HepG2 (cell line): Measurements from ENCODE around the gene GRK5. TPM values are rescaled to one million over a fixed set of nuclear protein-coding genes. Genes with fewer than 3 reads are reported as not detected.

ENCODE experiments used
- AGO1 ChIP-seq: fragments of 200-400 bp; formaldehyde crosslinking; IDR thresholded peaks from 2 replicates; pipeline ENCODE4 v1.6.1; 2017; ENCODE audit warnings: mild to moderate bottlenecking, low read depth, low read length, moderate library complexity; ENCODE audit not compliant: poor library complexity, severe bottlenecking
- ARHGAP35 ChIP-seq: sonication (generic); formaldehyde crosslinking; IDR thresholded peaks from 2 replicates; pipeline ENCODE4 v1.9.0; 2022; ENCODE audit warnings: mild to moderate bottlenecking, inconsistent platforms, moderate library complexity, missing genetic modification reagents, borderline replicate concordance
- ASH2L ChIP-seq: fragments of 300-600, 200-600 bp; sonication (generic); IDR thresholded peaks from 2 replicates; pipeline ENCODE4 v1.7.0; 2017; ENCODE audit warnings: low read depth, mild to moderate bottlenecking, moderate library complexity, mixed read lengths, low read length; ENCODE audit not compliant: insufficient read length
- ATM ChIP-seq: fragments of 450-650 bp; IDR thresholded peaks from 2 replicates; pipeline ENCODE4 v1.7.1; 2017; ENCODE audit warnings: mild to moderate bottlenecking, borderline replicate concordance
- CAMTA2 ChIP-seq: sonication (generic); formaldehyde crosslinking; IDR thresholded peaks from 2 replicates; pipeline ENCODE4 v1.4.0; 2020; ENCODE audit warnings: mild to moderate bottlenecking, missing genetic modification reagents, borderline replicate concordance
- GATAD1 ChIP-seq: IDR thresholded peaks from 2 replicates; pipeline ENCODE4 v1.6.1; 2016; ENCODE audit warnings: missing genetic modification reagents, missing compliant biosample characterization
- IKZF1 ChIP-seq: fragments of 450-650 bp; IDR thresholded peaks from 2 replicates; pipeline ENCODE4 v1.7.1; 2016
- JUN ChIP-seq: sonication (generic); formaldehyde crosslinking; IDR thresholded peaks from 2 replicates; pipeline ENCODE4 v1.4.0; 2020; ENCODE audit warnings: mild to moderate bottlenecking, missing genetic modification reagents
- NR2C2 ChIP-seq: sonication (generic); formaldehyde crosslinking; IDR thresholded peaks from 2 replicates; pipeline ENCODE4 v1.4.0; 2020; ENCODE audit warnings: missing genetic modification reagents, mild to moderate bottlenecking, moderate library complexity, borderline replicate concordance
- PHF20 ChIP-seq: sonication (generic); formaldehyde crosslinking; IDR thresholded peaks from 2 replicates; pipeline ENCODE4 v1.5.0; 2020; ENCODE audit warnings: mild to moderate bottlenecking, missing genetic modification reagents
- RFX5 ChIP-seq: IDR thresholded peaks from 2 replicates; pipeline ENCODE4 v1.6.1; 2011; ENCODE audit warnings: low read depth, low read length, improper control_type of control experiment
- RNF2 ChIP-seq: fragments of 450-650 bp; conservative IDR thresholded peaks from 2 replicates; pipeline ENCODE4 v1.6.1; 2016; ENCODE audit warnings: low read depth
- SOX13 ChIP-seq, 3 experiments: fragments of 450-650 bp in 1 of 3; sonication (generic) in 1 of 3; formaldehyde crosslinking in 1 of 3; IDR thresholded peaks in 2 of 3; conservative IDR thresholded peaks in 1 of 3; 2 replicates each; pipeline versions ENCODE4 v1.5.0 to v1.6.1; 2016 to 2020; ENCODE audit warnings: antibody characterized with exemption in 1 of 3, mild to moderate bottlenecking in 1 of 3, missing compliant biosample characterization in 1 of 3, missing genetic modification reagents in 1 of 3, moderate library complexity in 1 of 3
- TAF15 ChIP-seq: fragments of 200-400 bp; formaldehyde crosslinking; IDR thresholded peaks from one replicate; pipeline ENCODE4 v1.6.1; 2018; ENCODE audit warnings: mild to moderate bottlenecking, low read depth, low read length; ENCODE audit not compliant: poor library complexity, severe bottlenecking
- TGIF2 ChIP-seq: IDR thresholded peaks from 2 replicates; pipeline ENCODE4 v1.6.1; 2016; ENCODE audit warnings: control low read depth, missing compliant biosample characterization
- TP53 ChIP-seq: sonication (generic); formaldehyde crosslinking; conservative IDR thresholded peaks from 2 replicates; pipeline ENCODE4 v1.4.0; 2020; ENCODE audit warnings: missing genetic modification reagents
- ZKSCAN8 ChIP-seq: IDR thresholded peaks from 2 replicates; pipeline ENCODE4 v1.6.1; 2016; ENCODE audit warnings: borderline replicate concordance, missing genetic modification reagents, missing compliant biosample characterization
- ZNF282 ChIP-seq: fragments of 450-650 bp; IDR thresholded peaks from 2 replicates; pipeline ENCODE4 v1.6.1; 2018; ENCODE audit not compliant: partially characterized antibody
- ZNF3 ChIP-seq: IDR thresholded peaks from 2 replicates; pipeline ENCODE4 v1.7.0; 2017; ENCODE audit warnings: inconsistent platforms
- ZNF430 ChIP-seq: sonication (generic); formaldehyde crosslinking; IDR thresholded peaks from 2 replicates; pipeline ENCODE4 v1.9.0; 2021; ENCODE audit warnings: mild to moderate bottlenecking, missing genetic modification reagents
- ZNF670 ChIP-seq: sonication (generic); formaldehyde crosslinking; IDR thresholded peaks from 2 replicates; pipeline ENCODE4 v1.8.0; 2022; ENCODE audit warnings: mild to moderate bottlenecking, missing genetic modification reagents, borderline replicate concordance
- ZNF737 ChIP-seq: sonication (generic); formaldehyde crosslinking; IDR thresholded peaks from 2 replicates; pipeline ENCODE4 v1.5.0; 2020; ENCODE audit warnings: missing genetic modification reagents, mild to moderate bottlenecking, borderline replicate concordance
- polyA plus RNA-seq, 8 experiments: library from polyadenylated mRNA; depleted of rRNA in 3 of 8; stranded (reverse) in 7 of 8; unstranded in 1 of 8; fragments of >200 nt; fragmentation: Illumina TruSeq in 4 of 8; extraction: Trizol in 4 of 8; gene quantifications; 2 replicates each; pipeline versions ENCODE4 v1.2.1 to v1.2.3, GENCODE V29; 2011 to 2016; ENCODE audit warnings: low read depth in 4 of 8, missing spikeins in 1 of 8, mixed read lengths in 1 of 8; ENCODE audit not compliant: insufficient read depth in 1 of 8
- total RNA-seq, 5 experiments: library from RNA; depleted of rRNA; stranded (reverse); fragments of >200 nt; fragmentation: Illumina TruSeq; extraction: Trizol; gene quantifications; 2 replicates each; pipeline ENCODE4 v1.2.3, GENCODE V29; 2016; ENCODE audit warnings: low read depth in 1 of 5
- TF ChIP-seq, protein P1 (sequence below): sonication (generic); formaldehyde crosslinking; IDR thresholded peaks from 2 replicates; pipeline ENCODE4 v1.5.0; 2020; ENCODE audit warnings: mild to moderate bottlenecking, missing genetic modification reagents, moderate library complexity
- TF ChIP-seq, protein P2 (sequence below): sonication (generic); formaldehyde crosslinking; IDR thresholded peaks from 2 replicates; pipeline ENCODE4 v1.4.0; 2020; ENCODE audit warnings: missing genetic modification reagents
- TF ChIP-seq, protein P3 (sequence below): sonication (generic); formaldehyde crosslinking; IDR thresholded peaks from 2 replicates; pipeline ENCODE4 v1.5.1; 2020; ENCODE audit warnings: missing genetic modification reagents, mild to moderate bottlenecking, borderline replicate concordance
- TF ChIP-seq, protein P4 (sequence below): sonication (generic); formaldehyde crosslinking; IDR thresholded peaks from 2 replicates; pipeline ENCODE4 v1.9.0; 2021; ENCODE audit warnings: missing genetic modification reagents, mild to moderate bottlenecking, borderline replicate concordance

GRK5 gene
- total and polyA plus RNA-seq, 2 of the 13 experiments (the other 11 are each of a cell fraction or from before 2014, with no cell fraction given), result 10.4 to 12.6 TPM

DNA sequence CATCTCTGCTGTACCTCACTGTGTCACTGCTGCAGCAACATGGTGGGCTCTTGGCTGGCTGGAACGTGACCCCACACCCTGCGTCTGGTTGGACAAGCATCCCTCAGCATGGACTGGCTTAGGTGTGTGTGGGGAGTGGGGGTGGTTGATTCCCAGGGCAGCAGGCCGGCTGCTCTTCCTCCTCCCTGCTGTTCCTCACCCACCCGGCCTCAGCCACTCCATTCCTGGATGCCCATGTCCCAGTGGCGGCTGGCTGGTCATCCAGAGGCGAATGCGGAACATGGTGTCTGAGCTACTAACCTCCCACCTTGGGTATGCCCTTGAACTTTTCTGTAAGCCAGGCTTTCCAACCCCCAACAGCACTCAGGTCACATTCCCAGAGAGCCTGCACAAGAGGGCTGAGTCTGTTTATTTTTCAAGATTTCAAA, 81.2 kb downstream of the GRK5 start (continued):
- no peak for TF ChIP-seq TAF15
- TF ChIP-seq, protein P1, sequence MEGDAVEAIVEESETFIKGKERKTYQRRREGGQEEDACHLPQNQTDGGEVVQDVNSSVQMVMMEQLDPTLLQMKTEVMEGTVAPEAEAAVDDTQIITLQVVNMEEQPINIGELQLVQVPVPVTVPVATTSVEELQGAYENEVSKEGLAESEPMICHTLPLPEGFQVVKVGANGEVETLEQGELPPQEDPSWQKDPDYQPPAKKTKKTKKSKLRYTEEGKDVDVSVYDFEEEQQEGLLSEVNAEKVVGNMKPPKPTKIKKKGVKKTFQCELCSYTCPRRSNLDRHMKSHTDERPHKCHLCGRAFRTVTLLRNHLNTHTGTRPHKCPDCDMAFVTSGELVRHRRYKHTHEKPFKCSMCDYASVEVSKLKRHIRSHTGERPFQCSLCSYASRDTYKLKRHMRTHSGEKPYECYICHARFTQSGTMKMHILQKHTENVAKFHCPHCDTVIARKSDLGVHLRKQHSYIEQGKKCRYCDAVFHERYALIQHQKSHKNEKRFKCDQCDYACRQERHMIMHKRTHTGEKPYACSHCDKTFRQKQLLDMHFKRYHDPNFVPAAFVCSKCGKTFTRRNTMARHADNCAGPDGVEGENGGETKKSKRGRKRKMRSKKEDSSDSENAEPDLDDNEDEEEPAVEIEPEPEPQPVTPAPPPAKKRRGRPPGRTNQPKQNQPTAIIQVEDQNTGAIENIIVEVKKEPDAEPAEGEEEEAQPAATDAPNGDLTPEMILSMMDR (CRISPR knock-in tag), result no peak
- TF ChIP-seq ASH2L, result no peak
- TF ChIP-seq ARHGAP35 (CRISPR knock-in tag), result no peak
- TF ChIP-seq, protein P2, sequence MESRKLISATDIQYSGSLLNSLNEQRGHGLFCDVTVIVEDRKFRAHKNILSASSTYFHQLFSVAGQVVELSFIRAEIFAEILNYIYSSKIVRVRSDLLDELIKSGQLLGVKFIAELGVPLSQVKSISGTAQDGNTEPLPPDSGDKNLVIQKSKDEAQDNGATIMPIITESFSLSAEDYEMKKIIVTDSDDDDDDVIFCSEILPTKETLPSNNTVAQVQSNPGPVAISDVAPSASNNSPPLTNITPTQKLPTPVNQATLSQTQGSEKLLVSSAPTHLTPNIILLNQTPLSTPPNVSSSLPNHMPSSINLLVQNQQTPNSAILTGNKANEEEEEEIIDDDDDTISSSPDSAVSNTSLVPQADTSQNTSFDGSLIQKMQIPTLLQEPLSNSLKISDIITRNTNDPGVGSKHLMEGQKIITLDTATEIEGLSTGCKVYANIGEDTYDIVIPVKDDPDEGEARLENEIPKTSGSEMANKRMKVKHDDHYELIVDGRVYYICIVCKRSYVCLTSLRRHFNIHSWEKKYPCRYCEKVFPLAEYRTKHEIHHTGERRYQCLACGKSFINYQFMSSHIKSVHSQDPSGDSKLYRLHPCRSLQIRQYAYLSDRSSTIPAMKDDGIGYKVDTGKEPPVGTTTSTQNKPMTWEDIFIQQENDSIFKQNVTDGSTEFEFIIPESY, result peak; percentile 66; the same call in 1 of the 2 replicates
- TF ChIP-seq ZNF430 (CRISPR knock-in tag), result no peak
- TF ChIP-seq JUN (CRISPR knock-in tag), result no peak
- no peak for TF ChIP-seq PHF20 (CRISPR knock-in tag)
- TF ChIP-seq GATAD1 (CRISPR knock-in tag), result 0 out of 2 replicates have a peak, but pooled peaks have one; percentile 16
- no peak for TF ChIP-seq ZNF282
- no peak for TF ChIP-seq AGO1
- TF ChIP-seq RNF2, result no peak
- TF ChIP-seq SOX13 (IDR thresholded peaks at IDR 0.05), result no peak
- TF ChIP-seq SOX13 (CRISPR knock-in tag; conservative IDR thresholded peaks at IDR 0.05 in 1 of 2, IDR thresholded peaks at IDR 0.05 in 1 of 2), result no peak; a peak in 1 of 4 replicates
- TF ChIP-seq TGIF2 (CRISPR knock-in tag), result no peak
- TF ChIP-seq ZNF3 (CRISPR knock-in tag), result no peak
- TF ChIP-seq, protein P3, sequence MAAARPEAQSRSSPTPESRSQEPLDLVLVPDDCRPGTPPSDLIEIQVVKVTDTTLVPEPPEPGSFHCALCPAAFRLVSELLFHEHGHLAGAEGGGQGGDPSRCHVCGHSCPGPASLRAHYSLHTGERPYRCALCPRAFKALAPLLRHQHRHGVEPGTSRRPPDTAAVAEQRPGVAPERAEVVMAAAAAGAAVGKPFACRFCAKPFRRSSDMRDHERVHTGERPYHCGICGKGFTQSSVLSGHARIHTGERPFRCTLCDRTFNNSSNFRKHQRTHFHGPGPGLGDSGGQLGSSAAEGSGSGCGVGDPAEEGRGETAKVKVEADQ (CRISPR knock-in tag), result no peak
- no peak for TF ChIP-seq CAMTA2 (CRISPR knock-in tag)
- TF ChIP-seq TP53, result no peak
- TF ChIP-seq ZKSCAN8 (CRISPR knock-in tag), result no peak
- TF ChIP-seq ATM, result no peak
- TF ChIP-seq, protein P4, sequence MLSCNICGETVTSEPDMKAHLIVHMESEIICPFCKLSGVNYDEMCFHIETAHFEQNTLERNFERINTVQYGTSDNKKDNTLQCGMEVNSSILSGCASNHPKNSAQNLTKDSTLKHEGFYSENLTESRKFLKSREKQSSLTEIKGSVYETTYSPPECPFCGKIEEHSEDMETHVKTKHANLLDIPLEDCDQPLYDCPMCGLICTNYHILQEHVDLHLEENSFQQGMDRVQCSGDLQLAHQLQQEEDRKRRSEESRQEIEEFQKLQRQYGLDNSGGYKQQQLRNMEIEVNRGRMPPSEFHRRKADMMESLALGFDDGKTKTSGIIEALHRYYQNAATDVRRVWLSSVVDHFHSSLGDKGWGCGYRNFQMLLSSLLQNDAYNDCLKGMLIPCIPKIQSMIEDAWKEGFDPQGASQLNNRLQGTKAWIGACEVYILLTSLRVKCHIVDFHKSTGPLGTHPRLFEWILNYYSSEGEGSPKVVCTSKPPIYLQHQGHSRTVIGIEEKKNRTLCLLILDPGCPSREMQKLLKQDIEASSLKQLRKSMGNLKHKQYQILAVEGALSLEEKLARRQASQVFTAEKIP, result no peak
- no peak for TF ChIP-seq IKZF1
- no peak for TF ChIP-seq ZNF737 (CRISPR knock-in tag)
- peak; percentile 52 for TF ChIP-seq NR2C2 (CRISPR knock-in tag)
- no peak for TF ChIP-seq ZNF670 (CRISPR knock-in tag)
- TF ChIP-seq RFX5, result no peak
